ENCODE measurements around the gene CDC37L1. TPM values are rescaled to one million over a fixed set of nuclear protein-coding genes. Genes with fewer than 3 reads are reported as not detected.

The CDC37L1 gene
- total RNA-seq, 2 donors from 2014 or later = 29.2 to 37.7 TPM

DNA sequence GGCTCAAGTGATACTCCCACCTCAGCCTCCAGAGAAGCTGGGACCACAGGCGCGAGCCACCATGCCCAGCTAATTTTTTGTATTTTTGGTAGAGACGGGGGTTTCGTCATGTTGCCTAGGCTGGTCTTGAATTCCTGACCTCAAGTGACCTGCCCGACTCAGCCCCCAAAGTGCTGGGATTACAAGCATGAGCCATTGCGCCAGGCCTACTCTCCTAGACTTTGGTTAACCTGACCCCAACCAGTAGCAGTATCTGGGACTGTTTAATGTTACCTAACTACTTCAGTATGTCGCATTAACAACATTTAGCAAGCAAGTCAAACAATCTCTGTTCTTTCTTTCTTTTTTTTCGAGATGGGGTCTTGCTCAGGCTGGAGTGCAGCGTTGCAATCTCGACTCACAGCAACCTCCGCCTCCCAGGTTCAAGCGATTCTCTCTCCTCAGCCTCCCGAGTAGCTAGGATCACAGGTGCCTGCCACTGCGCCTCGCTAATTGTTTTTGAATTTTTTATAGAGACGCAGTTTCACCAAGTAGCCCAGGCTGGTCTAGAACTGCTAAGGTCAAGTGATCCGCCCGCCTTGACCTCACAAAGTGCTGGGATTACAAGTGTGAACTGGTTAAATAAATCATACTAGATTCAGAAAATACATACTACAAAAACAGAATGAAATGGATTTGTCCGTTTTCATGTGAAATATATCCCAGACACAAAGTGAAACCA, 59.7 kb downstream of the CDC37L1 start:
- no peak for DNase-seq (ENCODE audit: low spot score)
- intact Hi-C loops (cut with DNase I) = no loop called here
- Histone ChIP-seq H3K4me3 (peak overlapping the region; percentile 75 to 82), H3K4me1 (replicated peaks) (peaks cover 5% of the 10 kb centered on the region), H3K27ac (peak overlapping the region in 1 of 2 donors; percentile 93), H3K27me3 (replicated peaks; ENCODE audit: insufficient read depth) (no peaks in the 10 kb centered on the region), H3K36me3 (no peaks in the 10 kb centered on the region), H3K9me3 (no peaks in the 10 kb centered on the region)
- TF ChIP-seq, protein P1, sequence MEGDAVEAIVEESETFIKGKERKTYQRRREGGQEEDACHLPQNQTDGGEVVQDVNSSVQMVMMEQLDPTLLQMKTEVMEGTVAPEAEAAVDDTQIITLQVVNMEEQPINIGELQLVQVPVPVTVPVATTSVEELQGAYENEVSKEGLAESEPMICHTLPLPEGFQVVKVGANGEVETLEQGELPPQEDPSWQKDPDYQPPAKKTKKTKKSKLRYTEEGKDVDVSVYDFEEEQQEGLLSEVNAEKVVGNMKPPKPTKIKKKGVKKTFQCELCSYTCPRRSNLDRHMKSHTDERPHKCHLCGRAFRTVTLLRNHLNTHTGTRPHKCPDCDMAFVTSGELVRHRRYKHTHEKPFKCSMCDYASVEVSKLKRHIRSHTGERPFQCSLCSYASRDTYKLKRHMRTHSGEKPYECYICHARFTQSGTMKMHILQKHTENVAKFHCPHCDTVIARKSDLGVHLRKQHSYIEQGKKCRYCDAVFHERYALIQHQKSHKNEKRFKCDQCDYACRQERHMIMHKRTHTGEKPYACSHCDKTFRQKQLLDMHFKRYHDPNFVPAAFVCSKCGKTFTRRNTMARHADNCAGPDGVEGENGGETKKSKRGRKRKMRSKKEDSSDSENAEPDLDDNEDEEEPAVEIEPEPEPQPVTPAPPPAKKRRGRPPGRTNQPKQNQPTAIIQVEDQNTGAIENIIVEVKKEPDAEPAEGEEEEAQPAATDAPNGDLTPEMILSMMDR (IDR thresholded peaks at IDR 0.05) = no peak
- 77% methylated on average over 19 of the region's 19 CpGs for WGBS

DNA sequence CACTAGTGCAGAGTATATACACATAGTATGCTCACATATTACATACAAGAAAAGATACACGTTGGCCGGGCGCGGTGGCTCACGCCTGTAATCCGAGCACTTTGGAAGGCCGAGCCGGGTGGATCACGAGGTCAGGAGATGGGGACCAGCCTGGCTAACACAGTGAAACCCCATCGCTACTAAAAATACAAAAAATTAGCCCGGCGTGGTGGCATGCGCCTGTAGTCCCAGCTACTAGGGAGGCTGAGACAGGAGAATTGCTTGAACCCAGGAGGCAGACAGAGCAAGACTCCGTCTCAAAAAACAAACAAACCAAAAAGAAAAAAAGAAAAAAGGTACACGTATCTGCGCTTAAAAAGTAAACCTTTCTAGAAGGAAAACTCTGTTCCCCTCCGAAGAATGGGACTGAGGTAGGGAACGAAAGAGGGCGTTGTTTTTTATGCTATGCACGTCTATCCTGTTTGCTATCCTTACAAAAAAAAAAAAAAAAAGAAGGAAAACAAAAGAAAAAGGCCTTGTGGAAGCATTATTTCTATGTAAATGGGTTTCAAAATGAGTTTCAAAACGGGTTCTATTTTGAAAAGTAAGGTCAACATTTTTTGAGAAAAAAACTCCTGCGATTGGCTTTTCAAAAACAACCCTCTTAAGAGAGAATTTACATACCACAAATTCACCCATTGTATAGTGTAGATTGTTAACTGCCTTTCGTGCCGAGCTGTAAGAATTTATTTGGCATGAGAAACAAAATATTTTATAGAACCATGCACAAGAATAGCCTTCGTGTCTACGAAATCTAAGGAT, 60.4 kb downstream of the CDC37L1 start:
- Histone ChIP-seq H3K36me3 (no peaks in the 10 kb centered on the region), H3K27ac (peak overlapping the region; percentile 93 to 97), H3K9me3 (no peaks in the 10 kb centered on the region), H3K4me1 (replicated peaks) (peaks cover 5% of the 10 kb centered on the region), H3K27me3 (replicated peaks; ENCODE audit: insufficient read depth) (no peaks in the 10 kb centered on the region), H3K4me3 (peak overlapping the region; percentile 75 to 82)
- intact Hi-C loops (cut with DNase I) = loop anchor here (1.0 to 5.0 kb wide), 2 partner anchors 77 to 357 kb away; partner anchors contain the start of gene PLPP6
- TF ChIP-seq, protein P1 (IDR thresholded peaks at IDR 0.05) = no peak
- TF ChIP-seq POLR2A (IDR thresholded peaks at IDR 0.05) (no peak), POLR2AphosphoS5 (IDR thresholded peaks at IDR 0.05) (no peak)
- no peak for DNase-seq (ENCODE audit: low spot score)
- 18% methylated on average over 26 of the region's 26 CpGs for WGBS

DNA sequence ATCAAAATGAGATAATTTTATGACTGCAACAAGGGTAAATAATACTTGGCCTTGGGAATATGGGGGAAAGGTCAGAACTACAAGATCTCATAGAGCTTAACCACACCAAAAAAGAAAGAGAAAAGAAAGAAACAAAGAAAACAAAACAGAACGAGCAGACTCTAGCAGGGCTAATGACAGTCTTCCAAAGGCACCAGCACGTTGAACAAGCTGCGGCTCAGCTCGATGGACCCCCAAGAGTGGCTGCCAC, 60.9 kb downstream of the CDC37L1 start:
- H3K36me3 ChIP-seq = no peaks in the 10 kb centered on the region
- peaks cover 5% of the 10 kb centered on the region for H3K4me1 ChIP-seq (replicated peaks)
- H3K27ac ChIP-seq = peak overlapping the region; percentile 93 to 97
- no peak for TF ChIP-seq POLR2A (IDR thresholded peaks at IDR 0.05)
- no peak for TF ChIP-seq POLR2AphosphoS5 (IDR thresholded peaks at IDR 0.05)
- TF ChIP-seq, protein P1 (IDR thresholded peaks at IDR 0.05) = no peak
- WGBS = 1% methylated on average over 4 of the region's 4 CpGs
- peak overlapping the region; percentile 75 to 82 for H3K4me3 ChIP-seq
- no peaks in the 10 kb centered on the region for H3K27me3 ChIP-seq (replicated peaks; ENCODE audit: insufficient read depth)
- H3K9me3 ChIP-seq = no peaks in the 10 kb centered on the region
- intact Hi-C loops (cut with DNase I) = loop anchor here (1.0 to 5.0 kb wide), 2 partner anchors 78 to 358 kb away; partner anchors contain the start of gene PLPP6
- no peak for DNase-seq (ENCODE audit: low spot score)

DNA sequence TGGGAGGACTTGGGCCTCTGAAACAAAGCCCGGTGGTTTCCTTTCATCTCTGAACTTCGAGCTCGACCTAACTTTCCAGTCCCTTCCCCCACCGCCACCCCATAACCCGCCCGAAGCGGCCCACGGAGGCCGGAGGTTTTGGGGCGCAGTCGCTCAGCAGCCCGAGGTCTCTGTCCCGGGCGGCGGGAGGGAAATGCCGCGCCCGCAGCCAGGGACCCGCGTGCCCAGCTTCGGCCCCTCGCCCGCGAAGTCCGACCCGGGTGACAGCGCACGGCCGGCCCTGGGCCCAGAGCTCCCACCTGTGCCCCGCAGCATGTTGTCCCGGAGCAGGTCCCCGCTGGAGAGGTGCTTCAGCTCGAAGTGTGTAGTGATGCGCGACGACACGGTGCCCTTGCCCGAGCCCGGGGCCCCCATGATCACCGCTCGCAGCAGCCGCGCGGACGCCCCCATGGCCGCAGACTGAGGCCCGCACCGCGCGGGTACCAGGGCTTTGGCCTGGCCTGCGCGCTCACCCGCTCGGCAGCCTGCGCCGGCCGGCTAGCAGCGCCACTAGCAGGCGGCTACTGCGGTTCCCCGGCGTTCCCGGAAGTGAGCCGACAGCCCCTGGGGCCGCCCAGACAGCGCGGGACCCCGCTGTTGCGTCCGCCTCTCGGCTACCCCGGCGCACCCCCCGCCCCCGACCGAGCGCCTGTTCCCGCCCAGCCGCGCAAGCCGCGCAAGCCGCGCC, 61.4 kb downstream of the CDC37L1 start, which contains the start of gene AK3:
TSS of gene AK3 (minus strand) at position 565 of the 727 bp plus-strand sequence. CDS start at position 450, 115 bp downstream.
- peak; percentile 89 for DNase-seq (ENCODE audit: low spot score)
- Histone ChIP-seq H3K27me3 (replicated peaks; ENCODE audit: insufficient read depth) (no peaks in the 10 kb centered on the region), H3K27ac (peak within 1 kb of the TSS; percentile 93 to 97), H3K4me3 (peak within 1 kb of the TSS; percentile 75 to 82), H3K9me3 (no peaks in the 10 kb centered on the region), H3K36me3 (no peaks in the 10 kb centered on the region), H3K4me1 (replicated peaks) (peaks cover 5% of the 10 kb centered on the region)
- TF ChIP-seq POLR2AphosphoS5 (IDR thresholded peaks at IDR 0.05) (peak; percentile 29), POLR2A (IDR thresholded peaks at IDR 0.05) (peak; percentile 84)
- TF ChIP-seq, protein P1 (IDR thresholded peaks at IDR 0.05) = peak in 3 of 4 experiments; percentile 33 to 57 (median 46)
- intact Hi-C loops (cut with DNase I) = loop anchor here (1.0 to 5.0 kb wide), 2 partner anchors 78 to 358 kb away; partner anchors contain the start of gene PLPP6
- WGBS = under 1% methylated on average over 67 of the region's 84 CpGs
